Kasumi-1 (cell line): ENCODE measurements around the gene HBE1.
A peak's percentile ranks its signal among the peaks of the same experiment; 100 is the strongest.

Experiments used
- DNase-seq, 2 experiments: peaks; one replicate each; lab custom pipeline; 2025; lab: John Stamatoyannopoulos, UW

HBE1 gene

GRCh38 chr11:5233307-5233706 is 36.4 kb downstream of the HBE1 start:
- no peak for DNase-seq

DNA sequence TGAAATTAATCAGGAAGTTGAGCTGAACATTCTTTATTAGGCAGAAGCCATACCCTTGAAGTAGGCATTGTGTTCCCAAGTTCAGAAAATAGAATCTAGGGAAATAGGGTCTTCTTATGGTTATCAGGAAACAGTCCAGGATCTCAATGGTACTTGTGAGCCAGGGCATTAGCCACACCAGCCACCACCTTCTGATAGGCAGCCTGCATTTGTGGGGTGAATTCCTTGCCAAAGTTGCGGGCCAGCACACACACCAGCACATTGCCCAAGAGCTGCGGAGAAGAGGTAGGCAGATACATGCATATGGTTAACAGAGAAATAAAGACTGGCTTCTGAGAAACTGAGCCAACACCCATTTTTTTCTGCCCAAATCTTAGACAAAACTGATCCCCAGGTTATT is 36.9 kb downstream of the HBE1 start:
- DNase-seq, result no peak

- DNase-seq, result no peak
Measured at GRCh38 chr11:5232176-5232575, 37.6 kb downstream of the HBE1 start.

GRCh38 chr11:5231111-5231510 is 38.6 kb downstream of the HBE1 start:
- no peak for DNase-seq

- DNase-seq, result no peak
Measured at GRCh38 chr11:5230266-5230665, 39.5 kb downstream of the HBE1 start.

- no peak for DNase-seq
Measured at GRCh38 chr11:5229796-5230195, 39.9 kb downstream of the HBE1 start.

DNA sequence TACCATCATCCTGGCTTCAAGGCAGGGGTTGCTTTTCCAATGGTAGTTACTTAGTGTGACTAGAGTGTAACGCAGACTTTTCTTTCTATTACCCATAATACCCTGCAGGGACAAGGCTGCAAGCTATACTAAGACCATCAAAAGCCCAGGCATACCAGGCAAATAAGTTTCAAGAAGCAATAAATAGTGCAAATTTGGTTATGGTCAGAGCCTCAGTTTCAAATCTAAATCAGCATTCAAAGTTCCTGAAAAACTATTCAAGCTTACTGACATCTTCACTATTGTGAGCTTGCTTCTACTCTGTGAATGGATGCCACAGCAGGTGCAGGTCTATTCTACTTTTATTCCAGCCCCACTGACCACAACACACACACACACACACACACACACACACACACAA is 40.4 kb downstream of the HBE1 start:
- no peak for DNase-seq

GRCh38 chr11:5228124-5228523 is 41.6 kb downstream of the HBE1 start:
- DNase-seq, result no peak

DNA sequence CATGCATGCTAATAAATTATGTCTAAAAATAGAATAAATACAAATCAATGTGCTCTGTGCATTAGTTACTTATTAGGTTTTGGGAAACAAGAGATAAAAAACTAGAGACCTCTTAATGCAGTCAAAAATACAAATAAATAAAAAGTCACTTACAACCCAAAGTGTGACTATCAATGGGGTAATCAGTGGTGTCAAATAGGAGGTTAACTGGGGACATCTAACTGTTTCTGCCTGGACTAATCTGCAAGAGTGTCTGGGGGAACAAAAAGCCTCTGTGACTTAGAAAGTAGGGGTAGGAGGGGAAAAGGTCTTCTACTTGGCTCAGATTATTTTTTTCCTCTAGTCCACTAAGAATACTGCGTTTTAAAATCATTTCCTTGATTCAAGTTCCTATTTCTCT is 42.1 kb downstream of the HBE1 start:
- no peak for DNase-seq

- peak in 1 of 2 experiments; percentile 56 for DNase-seq
Measured at GRCh38 chr11:5226732-5227310, 42.9 kb downstream of the HBE1 start, which contains the start of gene HBB. TSS of gene HBB (minus strand) at chr11:5227071. CDS start at chr11:5227021, 50 bp downstream.

- DNase-seq, result no peak
Measured at GRCh38 chr11:5225480-5225871, 44.3 kb downstream of the HBE1 start.

- DNase-seq, result no peak
Measured at GRCh38 chr11:5224538-5225479, 44.9 kb downstream of the HBE1 start.

- no peak for DNase-seq
Measured at GRCh38 chr11:5223686-5224085, 46.1 kb downstream of the HBE1 start.

GRCh38 chr11:5223146-5223545 is 46.6 kb downstream of the HBE1 start:
- no peak for DNase-seq
